KMS-11 (cell line): ENCODE measurements around the gene SRM.
"Not testable (repeated sequence)": the region's sequence is repeated elsewhere in the genome, so short reads cannot be mapped to it uniquely, and the experiment has no call there.

ENCODE experiments used
- H2AFZ ChIP-seq: fragments of 200-600 bp; sonication (generic); 2 replicates; pipeline ENCODE4 v1.6.1; 2016; ENCODE audit warnings: antibody characterized with exemption, mixed run types, low read depth
- H3K27ac ChIP-seq: fragments of 200-600 bp; sonication (generic); 2 replicates; pipeline ENCODE4 v1.6.1; 2016; ENCODE audit warnings: mild to moderate bottlenecking, mixed run types
- H3K27me3 ChIP-seq: fragments of 200-600 bp; sonication (generic); 2 replicates; pipeline ENCODE4 v1.6.1; 2017; ENCODE audit warnings: mild to moderate bottlenecking, low read depth, mixed run types, moderate library complexity; ENCODE audit not compliant: insufficient read depth
- H3K36me3 ChIP-seq: fragments of 200-600 bp; sonication (generic); 2 replicates; pipeline ENCODE4 v1.6.1; 2017; ENCODE audit warnings: mild to moderate bottlenecking, mixed run types; ENCODE audit not compliant: insufficient read depth
- H3K4me1 ChIP-seq: fragments of 200-600 bp; sonication (generic); 2 replicates; pipeline ENCODE4 v1.6.1; 2016; ENCODE audit warnings: mild to moderate bottlenecking, low read depth, mixed run types; ENCODE audit not compliant: poor library complexity, severe bottlenecking
- H3K4me2 ChIP-seq: fragments of 200-600 bp; sonication (generic); 2 replicates; pipeline ENCODE4 v1.7.0; 2016; ENCODE audit warnings: mild to moderate bottlenecking, mixed run types
- H3K4me3 ChIP-seq: fragments of 200-600 bp; sonication (generic); IDR thresholded peaks from 2 replicates; pipeline ENCODE4 v1.6.1; 2017; ENCODE audit warnings: low read depth, low read length, mixed read lengths; ENCODE audit not compliant: insufficient read depth
- H3K79me2 ChIP-seq: fragments of 200-600 bp; sonication (generic); 2 replicates; pipeline ENCODE4 v1.6.1; 2016; ENCODE audit warnings: low read depth, mixed run types; ENCODE audit not compliant: insufficient read depth
- H3K9ac ChIP-seq: fragments of 200-600 bp; sonication (generic); 2 replicates; pipeline ENCODE4 v1.6.1; 2016; ENCODE audit warnings: mild to moderate bottlenecking, mixed run types
- H4K20me1 ChIP-seq: fragments of 200-600 bp; sonication (generic); 2 replicates; pipeline ENCODE4 v1.6.1; 2016; ENCODE audit warnings: mild to moderate bottlenecking, mixed run types; ENCODE audit not compliant: insufficient read depth
- CTCF ChIP-seq: fragments of 200-600 bp; sonication (generic); conservative IDR thresholded peaks from 2 replicates; pipeline ENCODE4 v1.6.1; 2017; ENCODE audit warnings: low read depth, mild to moderate bottlenecking, antibody characterized with exemption, low read length, moderate library complexity, mixed read lengths

SRM gene

GRCh38 chr1:11019971-11020370, 39.8 kb downstream of the SRM start:
- Histone ChIP-seq H3K27me3 (no peaks in the 10 kb centered on the region), H4K20me1 (peaks cover 23% of the 10 kb centered on the region), H3K36me3 (peaks cover 44% of the 10 kb centered on the region; the same call in 1 of the 2 replicates), H3K27ac (no peak overlapping the region), H3K4me1 (peaks cover 4% of the 10 kb centered on the region), H3K79me2 (peaks cover 23% of the 10 kb centered on the region; the same call in 1 of the 2 replicates), H3K4me3 (no peak overlapping the region), H3K9ac (no peak overlapping the region), H3K4me2 (no peak overlapping the region), H2AFZ (no peak overlapping the region)
- no peak for TF ChIP-seq CTCF

GRCh38 chr1:11019358-11019757, 40.5 kb downstream of the SRM start:
- Histone ChIP-seq H4K20me1 (peaks cover 24% of the 10 kb centered on the region), H3K36me3 (peaks cover 50% of the 10 kb centered on the region; the same call in 1 of the 2 replicates), H3K79me2 (peaks cover 29% of the 10 kb centered on the region)
- not testable (repeated sequence) for H2AFZ ChIP-seq, H3K27ac ChIP-seq, H3K4me1 ChIP-seq, H3K4me2 ChIP-seq, H3K27me3 ChIP-seq, H3K9ac ChIP-seq, H3K4me3 ChIP-seq

- Histone ChIP-seq H4K20me1 (peaks cover 24% of the 10 kb centered on the region), H3K4me2 (peak overlapping the region; percentile 100), H3K79me2 (peaks cover 48% of the 10 kb centered on the region), H3K4me1 (peaks cover 23% of the 10 kb centered on the region), H3K27me3 (no peaks in the 10 kb centered on the region), H3K36me3 (peaks cover 31% of the 10 kb centered on the region; the same call in 1 of the 2 replicates), H2AFZ (peak overlapping the region; percentile 96; the same call in 1 of the 2 replicates), H3K4me3 (peak overlapping the region; percentile 73), H3K27ac (peak overlapping the region; percentile 99), H3K9ac (peak overlapping the region; percentile 100)
- TF ChIP-seq CTCF = no peak
Measured at GRCh38 chr1:11013160-11013531, 46.7 kb downstream of the SRM start.

GRCh38 chr1:11012260-11013159, 47.3 kb downstream of the SRM start, which contains the start of gene TARDBP:
Gene TARDBP, plus strand, starts transcription at chr1:11012654. Its CDS starts 1,074 bp downstream, at chr1:11013728.
- H3K27ac ChIP-seq = peak within 1 kb of the TSS; percentile 99

More at GRCh38 chr1:11012260-11013159, 47.3 kb downstream of the SRM start, which contains the start of gene TARDBP:
- Histone ChIP-seq H3K9ac (peak within 1 kb of the TSS; percentile 100), H3K4me3 (peak within 1 kb of the TSS; percentile 73), H3K4me1 (peaks cover 23% of the 10 kb centered on the region), H3K79me2 (peaks cover 47% of the 10 kb centered on the region), H3K4me2 (peak within 1 kb of the TSS; percentile 100), H3K27me3 (no peaks in the 10 kb centered on the region), H2AFZ (peak within 1 kb of the TSS; percentile 96), H3K36me3 (peaks cover 28% of the 10 kb centered on the region; the same call in 1 of the 2 replicates), H4K20me1 (peaks cover 24% of the 10 kb centered on the region)
- no peak for TF ChIP-seq CTCF
